GM12878 (cell line): ENCODE measurements around the gene DOHH. TPM values are rescaled to one million over a fixed set of nuclear protein-coding genes. Genes with fewer than 3 reads are reported as not detected.

Experiments used
- ATAC-seq: fragments of 200-7000 bp; cut with Tn5 transposase; 3 replicates; pipeline ENCODE4 v1.9.1; 2020; ENCODE audit warnings: mild to moderate bottlenecking, moderate library complexity
- BruUV-seq: library from RNA; stranded (reverse); fragments of 400-500 nt; replicated peaks from 2 replicates; lab custom pipeline; 2021; lab: Mats Ljungman, UMichigan
- CTCF ChIA-PET: fragments of 300-600 bp; sonication (Branson Sonifier 250); formaldehyde crosslinking; extraction: SDS; loops from one replicate; lab custom pipeline; 2021; ENCODE audit warnings: inconsistent platforms; lab: Yijun Ruan, JAX
- POLR2A ChIA-PET: fragments of 350-600 bp; formaldehyde crosslinking; extraction: SDS; loops from one replicate; lab custom pipeline; 2021; ENCODE audit warnings: inconsistent platforms; lab: Charles Lee
- RAD21 ChIA-PET: fragments of 300-600 bp; sonication (Branson Sonifier 250); formaldehyde crosslinking; loops from one replicate; lab custom pipeline; 2023; ENCODE audit warnings: antibody characterized with exemption; ENCODE audit not compliant: unreplicated experiment; lab: Charles Lee
- SMC1A ChIA-PET: fragments of 300-600 bp; sonication (Branson Sonifier 250); formaldehyde crosslinking; loops from one replicate; lab custom pipeline; 2023; ENCODE audit not compliant: unreplicated experiment, uncharacterized antibody; lab: Charles Lee
- DNase-seq: peaks from one replicate; pipeline ENCODE4 v3.0.0-alpha.2; 2011; ENCODE audit warnings: low read depth, low spot score
- FAIRE-seq: peaks from 3 replicates; lab custom pipeline; 2011; peaks lifted over from hg19 to GRCh38; lab: Jason Lieb, UNC
- H2AFZ ChIP-seq: 2 replicates; pipeline ENCODE4 v1.6.0; 2011; ENCODE audit warnings: low read depth, low read length, control low read depth; ENCODE audit not compliant: control insufficient read depth
- H3K27ac ChIP-seq: 2 replicates; pipeline ENCODE4 v1.5.1; 2011; ENCODE audit warnings: control low read depth; ENCODE audit not compliant: control insufficient read depth, insufficient read depth
- H3K27me3 ChIP-seq, 2 experiments: replicated peaks in 1 of 2; 2 replicates each; pipeline versions ENCODE4 v1.6.0 to v1.6.1; 2011; ENCODE audit warnings: low read length in 1 of 2; ENCODE audit not compliant: control insufficient read depth in 2 of 2, insufficient read depth in 2 of 2
- H3K36me3 ChIP-seq, 2 experiments: 2 replicates each; pipeline ENCODE4 v1.5.1; 2011; ENCODE audit warnings: low read length in 1 of 2; ENCODE audit not compliant: control insufficient read depth in 2 of 2, insufficient read depth in 2 of 2
- H3K4me1 ChIP-seq: 2 replicates; pipeline ENCODE4 v1.6.1; 2011; ENCODE audit warnings: mild to moderate bottlenecking, low read length, moderate library complexity, mixed read lengths; ENCODE audit not compliant: control insufficient read depth, insufficient read depth
- H3K4me2 ChIP-seq: 2 replicates; pipeline ENCODE4 v1.6.0; 2011; ENCODE audit warnings: control low read depth; ENCODE audit not compliant: control insufficient read depth, insufficient read depth
- H3K4me3 ChIP-seq: fragments of 200-600 bp; sonication (generic); 2 replicates; pipeline ENCODE4 v1.5.1; 2016
- H3K79me2 ChIP-seq: 2 replicates; pipeline ENCODE4 v1.6.0; 2011; ENCODE audit warnings: low read length; ENCODE audit not compliant: control insufficient read depth, insufficient read depth
- H3K9ac ChIP-seq: 2 replicates; pipeline ENCODE4 v1.8.0; 2011; ENCODE audit warnings: low read length, control low read depth, mixed read lengths; ENCODE audit not compliant: control insufficient read depth, insufficient read depth
- H3K9me3 ChIP-seq: replicated peaks from 3 replicates; pipeline ENCODE4 v1.5.1; 2011; ENCODE audit warnings: mild to moderate bottlenecking, low read length; ENCODE audit not compliant: control insufficient read depth, insufficient read depth
- H4K20me1 ChIP-seq: 2 replicates; pipeline ENCODE4 v1.6.0; 2011; ENCODE audit not compliant: control insufficient read depth, insufficient read depth
- CHD1 ChIP-seq: IDR thresholded peaks from 2 replicates; pipeline ENCODE4 v1.6.1; 2012; ENCODE audit warnings: low read depth, low read length, improper control_type of control experiment
- IKZF1 ChIP-seq: fragments of 450-650 bp; conservative IDR thresholded peaks from 2 replicates; pipeline ENCODE4 v1.6.1; 2017; ENCODE audit warnings: antibody characterized with exemption, mild to moderate bottlenecking
- JUND ChIP-seq: IDR thresholded peaks from 2 replicates; pipeline ENCODE4 v1.6.1; 2012; ENCODE audit warnings: low read depth, mild to moderate bottlenecking, low read length, improper control_type of control experiment, moderate library complexity
- NRF1 ChIP-seq: conservative IDR thresholded peaks from 2 replicates; pipeline ENCODE4 v1.6.1; 2011; ENCODE audit warnings: mild to moderate bottlenecking, low read depth, low read length, improper control_type of control experiment
- SRF ChIP-seq, 2 experiments: IDR thresholded peaks; 2 replicates each; pipeline ENCODE4 v1.6.1; 2011; ENCODE audit warnings: low read depth in 2 of 2, low read length in 2 of 2, mild to moderate bottlenecking in 1 of 2, moderate library complexity in 1 of 2
- ZBED1 ChIP-seq: IDR thresholded peaks from 2 replicates; pipeline ENCODE4 v1.6.1; 2016; ENCODE audit warnings: borderline replicate concordance
- ZNF207 ChIP-seq: fragments of 450-650 bp; IDR thresholded peaks from 2 replicates; pipeline ENCODE4 v1.6.1; 2014; ENCODE audit warnings: antibody characterized with exemption, mild to moderate bottlenecking, borderline replicate concordance
- WGBS: methylation state at CpG from one replicate; pipeline ENCODE4 v1.1.6; 2016; ENCODE audit warnings: low lambda C conversion rate; ENCODE audit not compliant: insufficient replicate concordance, insufficient coverage; ENCODE audit errors: missing lambda C conversion rate; 5-methylcytosine and 5-hydroxymethylcytosine counted together
- in situ Hi-C: fragments of 300-500 bp; cut with MboI; formaldehyde crosslinking; loops from 9 replicates; pipeline ENCODE4 v1.14.3; 2018; ENCODE audit warnings: mixed read lengths
- intact Hi-C: fragments of 100-400 bp; cut with micrococcal nuclease; formaldehyde crosslinking; loops from one replicate; pipeline ENCODE4 v1.14.2; 2022; ENCODE audit not compliant: unreplicated experiment
- polyA plus RNA-seq, 11 experiments: library from polyadenylated mRNA; depleted of rRNA in 4 of 11; unstranded in 6 of 11; stranded (reverse) in 5 of 11; fragments of >200 nt; fragmentation: Nextera tagmentation in 4 of 11; fragmentation: Illumina TruSeq in 1 of 11; extraction: Ambion mirVana in 4 of 11; extraction: Trizol in 1 of 11; gene quantifications; 1 replicate in 1 of 11; 2 replicates in 10 of 11; pipeline versions ENCODE4 v1.2.1 to v1.2.3, GENCODE V29; 2011 to 2016; ENCODE audit warnings: inconsistent platforms in 2 of 11, missing spikeins in 2 of 11, low read depth in 1 of 11
- total RNA-seq, 4 experiments: library from RNA; depleted of rRNA in 3 of 4; stranded (reverse); fragments of >200 nt in 3 of 4; fragmentation: Illumina TruSeq in 1 of 4; extraction: Trizol in 1 of 4; gene quantifications; 2 replicates each; pipeline versions ENCODE4 v1.2.1 to v1.2.3, GENCODE V29; 2013 to 2021
- TF ChIP-seq, protein P1 (sequence below): fragments of 450-650 bp; IDR thresholded peaks from 2 replicates; pipeline ENCODE4 v1.6.1; 2017; ENCODE audit warnings: mild to moderate bottlenecking, moderate library complexity

The DOHH gene
- total and polyA plus RNA-seq, 10 of the 15 experiments (the other 5 are each of a cell fraction or from before 2014, with no cell fraction given) = 0.11 to 28.6 (median 11.7) TPM

DNA sequence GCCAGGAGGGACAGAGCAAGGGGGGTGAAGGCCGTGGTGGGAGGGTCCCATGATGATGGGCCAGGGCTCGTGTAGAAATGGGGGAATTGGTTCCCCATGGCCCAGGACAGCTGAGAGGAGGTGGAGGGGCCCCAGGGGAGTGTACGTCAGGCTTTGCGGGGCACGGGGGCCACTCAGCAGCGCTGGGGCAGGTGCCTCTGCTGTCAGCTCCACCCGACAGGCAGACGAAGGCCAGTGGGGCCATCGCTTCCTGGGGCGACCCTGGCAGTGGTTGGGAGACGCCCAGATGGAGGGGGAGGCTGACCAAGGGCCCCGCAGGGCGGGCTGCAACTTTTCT is 36.6 kb upstream of the DOHH start:
- DNase-seq (no peak), FAIRE-seq (no peak), ATAC-seq (no peak; the same call in 2 of the 3 replicates)
- H3K9me3 ChIP-seq = no peaks in the 10 kb centered on the region
- H3K4me3 ChIP-seq = no peak overlapping the region
- BruUV-seq = no TSS peak
- no peaks in the 10 kb centered on the region for H3K27me3 ChIP-seq
- H3K27ac ChIP-seq = no peak overlapping the region
- ChIA-PET SMC1A (no interaction called here), CTCF (interaction anchor here (0.7 to 0.9 kb wide), 2 partner anchors 8 to 30 kb away, joined by 3 to 4 read pairs; no protein-coding TSS in a partner anchor), RAD21 (no interaction called here), POLR2A (interaction anchor here (0.6 kb wide), 1 partner anchor 15 kb away, joined by 5 read pairs; no protein-coding TSS in a partner anchor)
- H3K9ac ChIP-seq = no peak overlapping the region
- no peaks in the 10 kb centered on the region for H3K79me2 ChIP-seq
- no peak overlapping the region for H3K4me2 ChIP-seq
- H4K20me1 ChIP-seq = no peaks in the 10 kb centered on the region
- 54% methylated on average over 13 of the region's 13 CpGs for WGBS
- peaks cover 9 to 18% of the 10 kb centered on the region in 2 experiments for H3K36me3 ChIP-seq
- in situ Hi-C loops (no loop called here), intact Hi-C loops (no loop called here)
- TF ChIP-seq ZBED1 (no peak), NRF1 (no peak), IKZF1 (no peak), JUND (no peak), CHD1 (no peak), ZNF207 (no peak), SRF (IDR thresholded peaks at IDR 0.05; ENCODE audit: low read depth in 2 of 2, low read length in 2 of 2) (no peak)
- TF ChIP-seq, protein P1, sequence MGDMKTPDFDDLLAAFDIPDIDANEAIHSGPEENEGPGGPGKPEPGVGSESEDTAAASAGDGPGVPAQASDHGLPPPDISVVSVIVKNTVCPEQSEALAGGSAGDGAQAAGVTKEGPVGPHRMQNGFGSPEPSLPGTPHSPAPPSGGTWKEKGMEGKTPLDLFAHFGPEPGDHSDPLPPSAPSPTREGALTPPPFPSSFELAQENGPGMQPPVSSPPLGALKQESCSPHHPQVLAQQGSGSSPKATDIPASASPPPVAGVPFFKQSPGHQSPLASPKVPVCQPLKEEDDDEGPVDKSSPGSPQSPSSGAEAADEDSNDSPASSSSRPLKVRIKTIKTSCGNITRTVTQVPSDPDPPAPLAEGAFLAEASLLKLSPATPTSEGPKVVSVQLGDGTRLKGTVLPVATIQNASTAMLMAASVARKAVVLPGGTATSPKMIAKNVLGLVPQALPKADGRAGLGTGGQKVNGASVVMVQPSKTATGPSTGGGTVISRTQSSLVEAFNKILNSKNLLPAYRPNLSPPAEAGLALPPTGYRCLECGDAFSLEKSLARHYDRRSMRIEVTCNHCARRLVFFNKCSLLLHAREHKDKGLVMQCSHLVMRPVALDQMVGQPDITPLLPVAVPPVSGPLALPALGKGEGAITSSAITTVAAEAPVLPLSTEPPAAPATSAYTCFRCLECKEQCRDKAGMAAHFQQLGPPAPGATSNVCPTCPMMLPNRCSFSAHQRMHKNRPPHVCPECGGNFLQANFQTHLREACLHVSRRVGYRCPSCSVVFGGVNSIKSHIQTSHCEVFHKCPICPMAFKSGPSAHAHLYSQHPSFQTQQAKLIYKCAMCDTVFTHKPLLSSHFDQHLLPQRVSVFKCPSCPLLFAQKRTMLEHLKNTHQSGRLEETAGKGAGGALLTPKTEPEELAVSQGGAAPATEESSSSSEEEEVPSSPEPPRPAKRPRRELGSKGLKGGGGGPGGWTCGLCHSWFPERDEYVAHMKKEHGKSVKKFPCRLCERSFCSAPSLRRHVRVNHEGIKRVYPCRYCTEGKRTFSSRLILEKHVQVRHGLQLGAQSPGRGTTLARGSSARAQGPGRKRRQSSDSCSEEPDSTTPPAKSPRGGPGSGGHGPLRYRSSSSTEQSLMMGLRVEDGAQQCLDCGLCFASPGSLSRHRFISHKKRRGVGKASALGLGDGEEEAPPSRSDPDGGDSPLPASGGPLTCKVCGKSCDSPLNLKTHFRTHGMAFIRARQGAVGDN = no peak
- no peaks in the 10 kb centered on the region for H3K4me1 ChIP-seq
- no peak overlapping the region for H2AFZ ChIP-seq
